ACC112 (cell line): ENCODE data around the gene LHFPL4.
"Not testable (repeated sequence)": the region's sequence is repeated elsewhere in the genome, so short reads cannot be mapped to it uniquely, and the experiment has no call there.

ENCODE experiments used
- H2AFZ ChIP-seq: fragments of 200-600 bp; sonication (generic); one replicate; pipeline ENCODE4 v1.6.0; 2017; ENCODE audit warnings: antibody characterized with exemption, low read length; ENCODE audit not compliant: unreplicated experiment
- H3K27ac ChIP-seq: fragments of 200-600 bp; sonication (generic); 2 replicates; pipeline ENCODE4 v1.5.1; 2014; ENCODE audit warnings: low read depth, mild to moderate bottlenecking, antibody characterized with exemption, low read length, moderate library complexity
- H3K27me3 ChIP-seq: fragments of 200-600 bp; sonication (generic); 2 replicates; pipeline ENCODE4 v1.6.1; 2014; ENCODE audit warnings: mild to moderate bottlenecking, antibody characterized with exemption, low read length, moderate library complexity, mixed read lengths; ENCODE audit not compliant: insufficient read depth
- H3K36me3 ChIP-seq: fragments of 200-600 bp; sonication (generic); 2 replicates; pipeline ENCODE4 v1.6.1; 2016; ENCODE audit warnings: mild to moderate bottlenecking, antibody characterized with exemption, low read length, moderate library complexity, mixed read lengths; ENCODE audit not compliant: insufficient read depth
- H3K4me1 ChIP-seq: fragments of 200-600 bp; sonication (generic); one replicate; pipeline ENCODE4 v1.6.1; 2016; ENCODE audit warnings: low read length, mixed read lengths; ENCODE audit not compliant: insufficient read depth, unreplicated experiment, control insufficient read depth
- H3K4me3 ChIP-seq: fragments of 200-600 bp; sonication (generic); 2 replicates; pipeline ENCODE4 v1.5.1; 2014; ENCODE audit warnings: mild to moderate bottlenecking, low read depth, low read length
- H3K79me2 ChIP-seq: fragments of 200-600 bp; sonication (generic); one replicate; pipeline ENCODE4 v1.6.0; 2016; ENCODE audit warnings: low read length; ENCODE audit not compliant: control insufficient read depth, unreplicated experiment, insufficient read depth

LHFPL4 gene

DNA sequence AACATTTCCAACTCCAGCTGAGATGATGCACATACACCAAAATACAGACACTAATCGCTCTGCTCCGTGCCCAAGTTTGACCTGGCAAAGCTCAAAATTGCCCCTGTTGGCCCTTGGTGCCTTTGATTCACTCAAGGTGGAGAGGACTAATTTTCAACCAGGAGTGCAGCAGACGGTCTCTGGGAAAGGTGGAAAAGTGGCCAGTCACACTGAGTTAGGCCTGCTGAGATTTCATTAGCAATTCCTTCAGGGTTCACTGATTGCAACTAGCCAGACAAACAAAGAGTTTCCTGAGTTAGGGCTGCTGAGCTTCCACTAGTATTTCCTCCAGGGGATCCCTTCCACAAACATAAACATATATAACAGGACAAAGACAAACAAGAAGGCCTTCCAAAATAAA, 28.7 kb upstream of the LHFPL4 start:
- H2AFZ ChIP-seq, result no peak overlapping the region
- H3K4me1 ChIP-seq, result no peaks in the 10 kb centered on the region
- H3K27me3 ChIP-seq, result no peaks in the 10 kb centered on the region
- H3K79me2 ChIP-seq, result no peaks in the 10 kb centered on the region
- H3K4me3 ChIP-seq, result no peak overlapping the region
- no peak overlapping the region for H3K27ac ChIP-seq
- H3K36me3 ChIP-seq, result no peaks in the 10 kb centered on the region

GRCh38 chr3:9581742-9582141, 28.1 kb upstream of the LHFPL4 start:
- Histone ChIP-seq H3K27me3 (no peaks in the 10 kb centered on the region; the same call in 1 of the 2 replicates), H2AFZ (no peak overlapping the region), H3K4me1 (no peaks in the 10 kb centered on the region), H3K79me2 (no peaks in the 10 kb centered on the region), H3K36me3 (no peaks in the 10 kb centered on the region), H3K4me3 (no peak overlapping the region), H3K27ac (no peak overlapping the region)

GRCh38 chr3:9569054-9569453, 15.4 kb upstream of the LHFPL4 start:
- H3K4me3 ChIP-seq, result no peak overlapping the region
- H3K27me3 ChIP-seq, result peaks cover 37% of the 10 kb centered on the region
- no peak overlapping the region for H2AFZ ChIP-seq
- no peaks in the 10 kb centered on the region for H3K36me3 ChIP-seq
- no peaks in the 10 kb centered on the region for H3K4me1 ChIP-seq
- no peaks in the 10 kb centered on the region for H3K79me2 ChIP-seq
- H3K27ac ChIP-seq, result no peak overlapping the region

- Histone ChIP-seq H3K36me3 (no peaks in the 10 kb centered on the region), H3K4me1 (no peaks in the 10 kb centered on the region), H3K27ac (no peak overlapping the region), H3K27me3 (peaks cover 16% of the 10 kb centered on the region), H3K4me3 (no peak overlapping the region), H3K79me2 (no peaks in the 10 kb centered on the region), H2AFZ (no peak overlapping the region)
These were observed 11.7 kb upstream of the LHFPL4 start for GRCh38 chr3:9565316-9565715.

DNA sequence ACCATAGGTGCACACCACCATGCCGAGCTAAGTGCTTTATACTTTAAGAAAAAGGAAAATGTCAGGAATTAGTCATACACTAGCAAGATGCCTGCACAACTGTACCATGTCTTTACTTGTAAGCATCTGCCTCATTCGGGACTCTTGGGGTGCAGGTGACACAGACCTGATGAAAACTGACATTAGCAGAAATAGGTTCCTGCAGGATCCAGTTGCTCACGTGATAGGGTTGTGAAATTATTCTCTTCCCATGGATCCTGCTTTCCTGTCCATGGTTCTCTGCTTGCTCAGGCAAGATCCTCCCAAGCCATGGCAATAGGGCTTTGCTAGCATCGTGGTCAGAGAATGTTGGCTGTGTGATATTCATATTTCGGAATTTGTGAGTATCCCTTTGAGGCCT, 10.2 kb upstream of the LHFPL4 start:
- Histone ChIP-seq H3K27me3 (peaks cover 13% of the 10 kb centered on the region), H3K27ac (no peak overlapping the region), H2AFZ (no peak overlapping the region), H3K4me1 (no peaks in the 10 kb centered on the region), H3K4me3 (no peak overlapping the region), H3K36me3 (no peaks in the 10 kb centered on the region), H3K79me2 (no peaks in the 10 kb centered on the region)

- H3K79me2 ChIP-seq, H3K4me1 ChIP-seq, H2AFZ ChIP-seq, H3K27ac ChIP-seq, H3K4me3 ChIP-seq, H3K36me3 ChIP-seq: not testable (repeated sequence)
- peaks cover 39% of the 10 kb centered on the region for H3K27me3 ChIP-seq
These were observed 6.4 kb upstream of the LHFPL4 start for GRCh38 chr3:9560056-9560455.

- peaks cover 88% of the 10 kb centered on the region for H3K27me3 ChIP-seq
- H3K27ac ChIP-seq, result no peak overlapping the region
- H3K79me2 ChIP-seq, result no peaks in the 10 kb centered on the region
- no peak overlapping the region for H3K4me3 ChIP-seq
- H3K4me1 ChIP-seq, result no peaks in the 10 kb centered on the region
- H3K36me3 ChIP-seq, result no peaks in the 10 kb centered on the region
- no peak overlapping the region for H2AFZ ChIP-seq
These were observed 409 bp upstream of the LHFPL4 start for GRCh38 chr3:9553948-9554513.

- H3K79me2 ChIP-seq, result no peaks in the 10 kb centered on the region
- no peaks in the 10 kb centered on the region for H3K4me1 ChIP-seq
- peaks cover 93% of the 10 kb centered on the region for H3K27me3 ChIP-seq
- H2AFZ ChIP-seq, result no peak overlapping the region
- no peaks in the 10 kb centered on the region for H3K36me3 ChIP-seq
- no peak overlapping the region for H3K4me3 ChIP-seq
- no peak overlapping the region for H3K27ac ChIP-seq
These were observed 1.2 kb downstream of the LHFPL4 start for GRCh38 chr3:9552252-9552999.

GRCh38 chr3:9550999-9551398, 2.6 kb downstream of the LHFPL4 start:
- Histone ChIP-seq H3K36me3 (no peaks in the 10 kb centered on the region), H3K79me2 (no peaks in the 10 kb centered on the region), H3K27ac (no peak overlapping the region), H3K4me3 (no peak overlapping the region), H3K4me1 (no peaks in the 10 kb centered on the region), H2AFZ (no peak overlapping the region), H3K27me3 (peaks cover 95% of the 10 kb centered on the region)

DNA sequence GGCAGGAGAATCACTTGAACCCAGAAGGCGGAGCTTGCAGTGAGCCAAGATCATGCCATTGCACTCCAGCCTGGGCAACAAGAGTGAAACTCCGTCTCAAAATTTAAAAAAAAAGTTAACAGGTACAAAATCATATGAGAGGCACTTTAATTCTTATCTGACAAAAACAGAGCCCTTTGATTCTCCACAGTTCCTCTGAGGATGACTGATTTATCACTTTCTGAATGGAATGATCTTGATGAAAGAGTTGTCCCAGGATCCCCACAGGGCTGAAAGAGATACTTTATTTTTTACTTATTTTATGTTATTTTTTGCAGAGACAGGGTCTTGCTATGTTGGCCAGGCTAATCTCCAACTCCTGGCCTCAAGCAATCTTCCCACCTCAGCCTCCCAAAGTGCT, 4.0 kb downstream of the LHFPL4 start:
- no peaks in the 10 kb centered on the region for H3K79me2 ChIP-seq
- H3K4me3 ChIP-seq, result no peak overlapping the region
- no peaks in the 10 kb centered on the region for H3K4me1 ChIP-seq
- H2AFZ ChIP-seq, result no peak overlapping the region
- H3K27ac ChIP-seq, result no peak overlapping the region
- peaks cover 90% of the 10 kb centered on the region for H3K27me3 ChIP-seq
- H3K36me3 ChIP-seq, result no peaks in the 10 kb centered on the region

DNA sequence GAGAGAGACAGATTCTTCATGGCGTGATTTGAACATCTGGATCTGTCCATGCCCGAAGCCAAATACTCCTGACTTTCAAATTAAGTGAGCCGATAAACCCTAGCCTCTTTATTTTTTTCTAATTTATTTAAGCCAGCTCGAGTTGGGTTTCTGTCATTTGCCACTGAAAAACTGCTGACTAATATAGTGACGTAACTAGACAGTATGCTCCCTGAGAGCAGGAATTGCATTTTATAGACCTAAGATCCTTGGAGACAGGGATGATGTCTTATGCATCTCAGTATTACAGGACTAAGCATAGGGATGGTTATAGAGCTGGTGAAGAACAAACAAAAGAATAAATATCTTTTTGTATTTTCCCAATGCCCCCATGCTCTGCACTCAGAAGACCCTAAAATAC, 4.6 kb downstream of the LHFPL4 start:
- Histone ChIP-seq H3K4me3 (no peak overlapping the region), H3K79me2 (no peaks in the 10 kb centered on the region), H3K27ac (no peak overlapping the region), H3K36me3 (no peaks in the 10 kb centered on the region), H3K4me1 (no peaks in the 10 kb centered on the region), H3K27me3 (peaks cover 86% of the 10 kb centered on the region), H2AFZ (no peak overlapping the region)
